WTC11 (cell line): ENCODE data around the gene CROCC2. TPM values are rescaled to one million over a fixed set of nuclear protein-coding genes. Genes with fewer than 3 reads are reported as not detected.

Source experiments
- ATAC-seq: fragments of 200-7000 bp; cut with Tn5 transposase; 2 replicates; pipeline ENCODE4 v1.10.0; 2021; ENCODE audit warnings: mild to moderate bottlenecking, moderate library complexity
- CTCF ChIA-PET: fragments of 300-600 bp; sonication (Branson Sonifier 250); formaldehyde crosslinking; loops from one replicate; lab custom pipeline; 2021; ENCODE audit warnings: antibody characterized with exemption; lab: Charles Lee
- POLR2A ChIA-PET: fragments of 350-600 bp; sonication (Branson Sonifier 250); formaldehyde crosslinking; loops from one replicate; lab custom pipeline; 2021; ENCODE audit warnings: antibody characterized with exemption; lab: Charles Lee
- DNase-seq: peaks from one replicate; pipeline ENCODE4 v3.0.0; 2021; ENCODE audit warnings: low spot score
- H3K27ac Mint-ChIP-seq: 2 replicates; pipeline ENCODE4 v1.8.0; 2021; ENCODE audit warnings: mixed read lengths
- H3K27me3 Mint-ChIP-seq: 2 replicates; pipeline ENCODE4 v1.8.0; 2021; ENCODE audit warnings: low read depth, mild to moderate bottlenecking, moderate library complexity, mixed read lengths
- H3K36me3 Mint-ChIP-seq: 2 replicates; pipeline ENCODE4 v1.8.0; 2021; ENCODE audit warnings: mixed read lengths
- H3K4me1 Mint-ChIP-seq: 2 replicates; pipeline ENCODE4 v1.8.0; 2022; ENCODE audit warnings: mixed read lengths
- H3K4me3 Mint-ChIP-seq: 2 replicates; pipeline ENCODE4 v1.8.0; 2021; ENCODE audit warnings: mild to moderate bottlenecking, moderate library complexity, mixed read lengths
- H3K9me3 Mint-ChIP-seq: 2 replicates; pipeline ENCODE4 v1.8.0; 2021; ENCODE audit warnings: mixed read lengths
- ETV6 ChIP-seq: sonication (generic); formaldehyde crosslinking; IDR thresholded peaks from 2 replicates; pipeline ENCODE4 v1.8.1; 2022; ENCODE audit warnings: mild to moderate bottlenecking, missing genetic modification reagents
- HMGA2 ChIP-seq: fragments of 250-450 bp; sonication (Bioruptor Pico); IDR thresholded peaks from 2 replicates; pipeline ENCODE4 v1.4.0; 2021; ENCODE audit warnings: mild to moderate bottlenecking, moderate library complexity
- SP1 ChIP-seq: sonication (generic); formaldehyde crosslinking; conservative IDR thresholded peaks from 2 replicates; pipeline ENCODE4 v1.8.1; 2022; ENCODE audit warnings: missing genetic modification reagents
- TP53 ChIP-seq: sonication (generic); formaldehyde crosslinking; IDR thresholded peaks from 2 replicates; pipeline ENCODE4 v1.8.1; 2023; ENCODE audit warnings: mild to moderate bottlenecking, missing genetic modification reagents
- total RNA-seq: library from RNA; stranded (reverse); gene quantifications from 3 replicates; pipeline ENCODE4 v1.2.3, GENCODE V29; 2021
- TF ChIP-seq, protein P1 (sequence below): sonication (generic); formaldehyde crosslinking; IDR thresholded peaks from 2 replicates; pipeline ENCODE4 v1.8.0; 2022; ENCODE audit warnings: missing genetic modification reagents
- TF ChIP-seq, protein P2 (sequence below): sonication (generic); formaldehyde crosslinking; IDR thresholded peaks from 2 replicates; pipeline ENCODE4 v1.8.1; 2023; ENCODE audit warnings: mild to moderate bottlenecking, missing genetic modification reagents, borderline replicate concordance
- TF ChIP-seq, protein P3 (sequence below): fragments of 250-450 bp; sonication (Bioruptor Pico); IDR thresholded peaks from 2 replicates; pipeline ENCODE4 v1.8.0; 2021; ENCODE audit warnings: mild to moderate bottlenecking
- TF ChIP-seq, protein P4 (sequence below): sonication (generic); formaldehyde crosslinking; IDR thresholded peaks from 2 replicates; pipeline ENCODE4 v1.8.0; 2022; ENCODE audit warnings: mild to moderate bottlenecking, missing genetic modification reagents
- TF ChIP-seq, protein P5 (sequence below): sonication (generic); formaldehyde crosslinking; IDR thresholded peaks from 2 replicates; pipeline ENCODE4 v1.8.1; 2023; ENCODE audit warnings: mild to moderate bottlenecking, missing genetic modification reagents
- TF ChIP-seq, protein P6 (sequence below): sonication (generic); formaldehyde crosslinking; conservative IDR thresholded peaks from 2 replicates; pipeline ENCODE4 v1.8.1; 2023; ENCODE audit warnings: mild to moderate bottlenecking, low read depth, missing genetic modification reagents, moderate library complexity
- TF ChIP-seq, protein P7 (sequence below): sonication (generic); formaldehyde crosslinking; IDR thresholded peaks from 2 replicates; pipeline ENCODE4 v1.8.1; 2022; ENCODE audit warnings: mild to moderate bottlenecking, missing genetic modification reagents, moderate library complexity, borderline replicate concordance
- TF ChIP-seq, protein P8 (sequence below): fragments of 250-450 bp; sonication (Bioruptor Pico); IDR thresholded peaks from 2 replicates; pipeline ENCODE4 v1.9.0; 2021; ENCODE audit warnings: mild to moderate bottlenecking, borderline replicate concordance

Gene CROCC2
- total RNA-seq, 1 experiment from 2014 or later, result not detected

DNA sequence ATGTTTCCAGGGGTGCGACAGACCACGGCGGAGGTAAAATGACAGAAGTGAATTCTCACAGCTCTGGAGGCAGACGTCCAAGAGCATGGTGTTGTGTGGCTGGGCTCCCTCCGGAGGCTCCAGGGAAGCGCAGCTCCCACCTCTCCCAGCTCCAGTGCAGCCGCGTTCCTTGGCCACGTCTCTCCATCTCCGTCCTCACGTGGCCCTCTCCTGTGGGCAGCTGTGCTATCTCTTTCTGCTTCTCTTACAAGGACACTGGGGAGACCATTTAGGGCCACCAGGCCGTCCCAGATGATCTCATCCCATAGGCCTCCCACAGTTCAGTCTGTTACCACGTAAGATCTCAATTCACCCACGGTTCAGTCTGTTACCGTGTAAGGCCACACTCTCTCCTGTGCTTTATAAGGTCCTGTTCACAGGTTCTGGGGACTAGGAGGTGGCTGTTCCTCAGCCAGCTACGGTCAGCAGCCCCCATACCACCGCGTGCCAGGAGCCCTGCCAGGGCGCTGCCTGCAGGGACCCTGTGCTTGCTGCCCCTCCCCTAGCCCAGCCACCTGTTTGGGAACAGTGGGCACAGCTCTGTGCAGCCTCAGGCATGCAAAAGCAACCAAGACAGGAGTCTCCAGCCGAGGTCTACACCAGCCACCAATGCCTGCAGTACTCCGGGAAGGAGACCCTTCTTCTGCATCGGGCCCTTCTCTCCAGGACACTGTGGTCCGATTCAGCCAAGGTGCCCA lies 7.2 kb upstream of the CROCC2 start:
- Mint-ChIP-seq H3K27me3 (no peaks in the 10 kb centered on the region), H3K36me3 (peaks cover 3% of the 10 kb centered on the region), H3K4me1 (no peaks in the 10 kb centered on the region), H3K9me3 (peaks cover 11% of the 10 kb centered on the region), H3K27ac (no peak overlapping the region), H3K4me3 (no peak overlapping the region)
- no peak for DNase-seq
- POLR2A ChIA-PET, result no interaction called here
- no peak for ATAC-seq
- no peak for TF ChIP-seq TP53 (CRISPR knock-in tag)
- TF ChIP-seq, protein P1, sequence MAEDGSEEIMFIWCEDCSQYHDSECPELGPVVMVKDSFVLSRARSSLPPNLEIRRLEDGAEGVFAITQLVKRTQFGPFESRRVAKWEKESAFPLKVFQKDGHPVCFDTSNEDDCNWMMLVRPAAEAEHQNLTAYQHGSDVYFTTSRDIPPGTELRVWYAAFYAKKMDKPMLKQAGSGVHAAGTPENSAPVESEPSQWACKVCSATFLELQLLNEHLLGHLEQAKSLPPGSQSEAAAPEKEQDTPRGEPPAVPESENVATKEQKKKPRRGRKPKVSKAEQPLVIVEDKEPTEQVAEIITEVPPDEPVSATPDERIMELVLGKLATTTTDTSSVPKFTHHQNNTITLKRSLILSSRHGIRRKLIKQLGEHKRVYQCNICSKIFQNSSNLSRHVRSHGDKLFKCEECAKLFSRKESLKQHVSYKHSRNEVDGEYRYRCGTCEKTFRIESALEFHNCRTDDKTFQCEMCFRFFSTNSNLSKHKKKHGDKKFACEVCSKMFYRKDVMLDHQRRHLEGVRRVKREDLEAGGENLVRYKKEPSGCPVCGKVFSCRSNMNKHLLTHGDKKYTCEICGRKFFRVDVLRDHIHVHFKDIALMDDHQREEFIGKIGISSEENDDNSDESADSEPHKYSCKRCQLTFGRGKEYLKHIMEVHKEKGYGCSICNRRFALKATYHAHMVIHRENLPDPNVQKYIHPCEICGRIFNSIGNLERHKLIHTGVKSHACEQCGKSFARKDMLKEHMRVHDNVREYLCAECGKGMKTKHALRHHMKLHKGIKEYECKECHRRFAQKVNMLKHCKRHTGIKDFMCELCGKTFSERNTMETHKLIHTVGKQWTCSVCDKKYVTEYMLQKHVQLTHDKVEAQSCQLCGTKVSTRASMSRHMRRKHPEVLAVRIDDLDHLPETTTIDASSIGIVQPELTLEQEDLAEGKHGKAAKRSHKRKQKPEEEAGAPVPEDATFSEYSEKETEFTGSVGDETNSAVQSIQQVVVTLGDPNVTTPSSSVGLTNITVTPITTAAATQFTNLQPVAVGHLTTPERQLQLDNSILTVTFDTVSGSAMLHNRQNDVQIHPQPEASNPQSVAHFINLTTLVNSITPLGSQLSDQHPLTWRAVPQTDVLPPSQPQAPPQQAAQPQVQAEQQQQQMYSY (CRISPR knock-in tag), result no peak
- no peak for TF ChIP-seq ETV6
- TF ChIP-seq, protein P2, sequence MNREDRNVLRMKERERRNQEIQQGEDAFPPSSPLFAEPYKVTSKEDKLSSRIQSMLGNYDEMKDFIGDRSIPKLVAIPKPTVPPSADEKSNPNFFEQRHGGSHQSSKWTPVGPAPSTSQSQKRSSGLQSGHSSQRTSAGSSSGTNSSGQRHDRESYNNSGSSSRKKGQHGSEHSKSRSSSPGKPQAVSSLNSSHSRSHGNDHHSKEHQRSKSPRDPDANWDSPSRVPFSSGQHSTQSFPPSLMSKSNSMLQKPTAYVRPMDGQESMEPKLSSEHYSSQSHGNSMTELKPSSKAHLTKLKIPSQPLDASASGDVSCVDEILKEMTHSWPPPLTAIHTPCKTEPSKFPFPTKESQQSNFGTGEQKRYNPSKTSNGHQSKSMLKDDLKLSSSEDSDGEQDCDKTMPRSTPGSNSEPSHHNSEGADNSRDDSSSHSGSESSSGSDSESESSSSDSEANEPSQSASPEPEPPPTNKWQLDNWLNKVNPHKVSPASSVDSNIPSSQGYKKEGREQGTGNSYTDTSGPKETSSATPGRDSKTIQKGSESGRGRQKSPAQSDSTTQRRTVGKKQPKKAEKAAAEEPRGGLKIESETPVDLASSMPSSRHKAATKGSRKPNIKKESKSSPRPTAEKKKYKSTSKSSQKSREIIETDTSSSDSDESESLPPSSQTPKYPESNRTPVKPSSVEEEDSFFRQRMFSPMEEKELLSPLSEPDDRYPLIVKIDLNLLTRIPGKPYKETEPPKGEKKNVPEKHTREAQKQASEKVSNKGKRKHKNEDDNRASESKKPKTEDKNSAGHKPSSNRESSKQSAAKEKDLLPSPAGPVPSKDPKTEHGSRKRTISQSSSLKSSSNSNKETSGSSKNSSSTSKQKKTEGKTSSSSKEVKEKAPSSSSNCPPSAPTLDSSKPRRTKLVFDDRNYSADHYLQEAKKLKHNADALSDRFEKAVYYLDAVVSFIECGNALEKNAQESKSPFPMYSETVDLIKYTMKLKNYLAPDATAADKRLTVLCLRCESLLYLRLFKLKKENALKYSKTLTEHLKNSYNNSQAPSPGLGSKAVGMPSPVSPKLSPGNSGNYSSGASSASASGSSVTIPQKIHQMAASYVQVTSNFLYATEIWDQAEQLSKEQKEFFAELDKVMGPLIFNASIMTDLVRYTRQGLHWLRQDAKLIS (CRISPR knock-in tag), result no peak
- no peak for TF ChIP-seq HMGA2 (CRISPR knock-in tag)
- CTCF ChIA-PET, result interaction anchor here (3.0 to 3.7 kb wide), 2 partner anchors 16 to 48 kb away, joined by 11 to 25 read pairs; no protein-coding TSS in a partner anchor

DNA sequence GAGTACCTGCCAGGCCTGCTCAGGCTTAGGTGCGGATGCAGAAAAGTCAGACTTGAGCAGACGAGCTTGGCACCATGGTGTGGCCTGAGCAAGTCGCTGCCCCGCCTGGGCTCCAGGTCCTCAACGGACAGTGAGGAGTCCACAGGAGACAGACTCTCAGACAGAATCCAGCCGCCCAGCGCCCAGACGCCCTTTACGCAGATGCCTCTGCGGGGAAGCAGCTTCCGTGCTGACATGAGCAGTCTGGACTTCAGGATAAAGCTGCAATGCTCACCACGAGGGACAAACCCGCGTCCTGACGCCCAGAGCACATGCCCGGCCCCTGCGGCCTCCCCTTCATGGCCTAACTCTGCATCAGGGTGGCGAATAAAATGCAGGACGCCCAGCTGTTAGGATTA lies 6.7 kb upstream of the CROCC2 start:
- no peaks in the 10 kb centered on the region for H3K4me1 Mint-ChIP-seq
- H3K36me3 Mint-ChIP-seq, result peaks cover 3% of the 10 kb centered on the region
- no peak overlapping the region for H3K27ac Mint-ChIP-seq
- POLR2A ChIA-PET, result no interaction called here
- ATAC-seq (no peak), DNase-seq (no peak)
- CTCF ChIA-PET, result interaction anchor here (1.1 to 1.8 kb wide), 2 partner anchors 15 to 48 kb away, joined by 3 to 8 read pairs; no protein-coding TSS in a partner anchor
- H3K27me3 Mint-ChIP-seq, result no peaks in the 10 kb centered on the region
- no peak overlapping the region for H3K4me3 Mint-ChIP-seq
- H3K9me3 Mint-ChIP-seq, result peaks cover 11% of the 10 kb centered on the region
- TF ChIP-seq SP1 (CRISPR knock-in tag), result no peak
- no peak for TF ChIP-seq HMGA2 (CRISPR knock-in tag)
- TF ChIP-seq, protein P3, sequence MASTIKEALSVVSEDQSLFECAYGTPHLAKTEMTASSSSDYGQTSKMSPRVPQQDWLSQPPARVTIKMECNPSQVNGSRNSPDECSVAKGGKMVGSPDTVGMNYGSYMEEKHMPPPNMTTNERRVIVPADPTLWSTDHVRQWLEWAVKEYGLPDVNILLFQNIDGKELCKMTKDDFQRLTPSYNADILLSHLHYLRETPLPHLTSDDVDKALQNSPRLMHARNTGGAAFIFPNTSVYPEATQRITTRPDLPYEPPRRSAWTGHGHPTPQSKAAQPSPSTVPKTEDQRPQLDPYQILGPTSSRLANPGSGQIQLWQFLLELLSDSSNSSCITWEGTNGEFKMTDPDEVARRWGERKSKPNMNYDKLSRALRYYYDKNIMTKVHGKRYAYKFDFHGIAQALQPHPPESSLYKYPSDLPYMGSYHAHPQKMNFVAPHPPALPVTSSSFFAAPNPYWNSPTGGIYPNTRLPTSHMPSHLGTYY (CRISPR knock-in tag), result no peak
- TF ChIP-seq, protein P4, sequence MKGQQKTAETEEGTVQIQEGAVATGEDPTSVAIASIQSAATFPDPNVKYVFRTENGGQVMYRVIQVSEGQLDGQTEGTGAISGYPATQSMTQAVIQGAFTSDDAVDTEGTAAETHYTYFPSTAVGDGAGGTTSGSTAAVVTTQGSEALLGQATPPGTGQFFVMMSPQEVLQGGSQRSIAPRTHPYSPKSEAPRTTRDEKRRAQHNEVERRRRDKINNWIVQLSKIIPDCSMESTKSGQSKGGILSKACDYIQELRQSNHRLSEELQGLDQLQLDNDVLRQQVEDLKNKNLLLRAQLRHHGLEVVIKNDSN, result no peak
- TF ChIP-seq, protein P5, sequence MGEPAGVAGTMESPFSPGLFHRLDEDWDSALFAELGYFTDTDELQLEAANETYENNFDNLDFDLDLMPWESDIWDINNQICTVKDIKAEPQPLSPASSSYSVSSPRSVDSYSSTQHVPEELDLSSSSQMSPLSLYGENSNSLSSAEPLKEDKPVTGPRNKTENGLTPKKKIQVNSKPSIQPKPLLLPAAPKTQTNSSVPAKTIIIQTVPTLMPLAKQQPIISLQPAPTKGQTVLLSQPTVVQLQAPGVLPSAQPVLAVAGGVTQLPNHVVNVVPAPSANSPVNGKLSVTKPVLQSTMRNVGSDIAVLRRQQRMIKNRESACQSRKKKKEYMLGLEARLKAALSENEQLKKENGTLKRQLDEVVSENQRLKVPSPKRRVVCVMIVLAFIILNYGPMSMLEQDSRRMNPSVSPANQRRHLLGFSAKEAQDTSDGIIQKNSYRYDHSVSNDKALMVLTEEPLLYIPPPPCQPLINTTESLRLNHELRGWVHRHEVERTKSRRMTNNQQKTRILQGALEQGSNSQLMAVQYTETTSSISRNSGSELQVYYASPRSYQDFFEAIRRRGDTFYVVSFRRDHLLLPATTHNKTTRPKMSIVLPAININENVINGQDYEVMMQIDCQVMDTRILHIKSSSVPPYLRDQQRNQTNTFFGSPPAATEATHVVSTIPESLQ, result no peak
- TF ChIP-seq, protein P6, sequence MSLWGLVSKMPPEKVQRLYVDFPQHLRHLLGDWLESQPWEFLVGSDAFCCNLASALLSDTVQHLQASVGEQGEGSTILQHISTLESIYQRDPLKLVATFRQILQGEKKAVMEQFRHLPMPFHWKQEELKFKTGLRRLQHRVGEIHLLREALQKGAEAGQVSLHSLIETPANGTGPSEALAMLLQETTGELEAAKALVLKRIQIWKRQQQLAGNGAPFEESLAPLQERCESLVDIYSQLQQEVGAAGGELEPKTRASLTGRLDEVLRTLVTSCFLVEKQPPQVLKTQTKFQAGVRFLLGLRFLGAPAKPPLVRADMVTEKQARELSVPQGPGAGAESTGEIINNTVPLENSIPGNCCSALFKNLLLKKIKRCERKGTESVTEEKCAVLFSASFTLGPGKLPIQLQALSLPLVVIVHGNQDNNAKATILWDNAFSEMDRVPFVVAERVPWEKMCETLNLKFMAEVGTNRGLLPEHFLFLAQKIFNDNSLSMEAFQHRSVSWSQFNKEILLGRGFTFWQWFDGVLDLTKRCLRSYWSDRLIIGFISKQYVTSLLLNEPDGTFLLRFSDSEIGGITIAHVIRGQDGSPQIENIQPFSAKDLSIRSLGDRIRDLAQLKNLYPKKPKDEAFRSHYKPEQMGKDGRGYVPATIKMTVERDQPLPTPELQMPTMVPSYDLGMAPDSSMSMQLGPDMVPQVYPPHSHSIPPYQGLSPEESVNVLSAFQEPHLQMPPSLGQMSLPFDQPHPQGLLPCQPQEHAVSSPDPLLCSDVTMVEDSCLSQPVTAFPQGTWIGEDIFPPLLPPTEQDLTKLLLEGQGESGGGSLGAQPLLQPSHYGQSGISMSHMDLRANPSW (CRISPR knock-in tag), result no peak
- TF ChIP-seq, protein P7, sequence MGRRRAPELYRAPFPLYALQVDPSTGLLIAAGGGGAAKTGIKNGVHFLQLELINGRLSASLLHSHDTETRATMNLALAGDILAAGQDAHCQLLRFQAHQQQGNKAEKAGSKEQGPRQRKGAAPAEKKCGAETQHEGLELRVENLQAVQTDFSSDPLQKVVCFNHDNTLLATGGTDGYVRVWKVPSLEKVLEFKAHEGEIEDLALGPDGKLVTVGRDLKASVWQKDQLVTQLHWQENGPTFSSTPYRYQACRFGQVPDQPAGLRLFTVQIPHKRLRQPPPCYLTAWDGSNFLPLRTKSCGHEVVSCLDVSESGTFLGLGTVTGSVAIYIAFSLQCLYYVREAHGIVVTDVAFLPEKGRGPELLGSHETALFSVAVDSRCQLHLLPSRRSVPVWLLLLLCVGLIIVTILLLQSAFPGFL, result no peak
- TF ChIP-seq, protein P8, sequence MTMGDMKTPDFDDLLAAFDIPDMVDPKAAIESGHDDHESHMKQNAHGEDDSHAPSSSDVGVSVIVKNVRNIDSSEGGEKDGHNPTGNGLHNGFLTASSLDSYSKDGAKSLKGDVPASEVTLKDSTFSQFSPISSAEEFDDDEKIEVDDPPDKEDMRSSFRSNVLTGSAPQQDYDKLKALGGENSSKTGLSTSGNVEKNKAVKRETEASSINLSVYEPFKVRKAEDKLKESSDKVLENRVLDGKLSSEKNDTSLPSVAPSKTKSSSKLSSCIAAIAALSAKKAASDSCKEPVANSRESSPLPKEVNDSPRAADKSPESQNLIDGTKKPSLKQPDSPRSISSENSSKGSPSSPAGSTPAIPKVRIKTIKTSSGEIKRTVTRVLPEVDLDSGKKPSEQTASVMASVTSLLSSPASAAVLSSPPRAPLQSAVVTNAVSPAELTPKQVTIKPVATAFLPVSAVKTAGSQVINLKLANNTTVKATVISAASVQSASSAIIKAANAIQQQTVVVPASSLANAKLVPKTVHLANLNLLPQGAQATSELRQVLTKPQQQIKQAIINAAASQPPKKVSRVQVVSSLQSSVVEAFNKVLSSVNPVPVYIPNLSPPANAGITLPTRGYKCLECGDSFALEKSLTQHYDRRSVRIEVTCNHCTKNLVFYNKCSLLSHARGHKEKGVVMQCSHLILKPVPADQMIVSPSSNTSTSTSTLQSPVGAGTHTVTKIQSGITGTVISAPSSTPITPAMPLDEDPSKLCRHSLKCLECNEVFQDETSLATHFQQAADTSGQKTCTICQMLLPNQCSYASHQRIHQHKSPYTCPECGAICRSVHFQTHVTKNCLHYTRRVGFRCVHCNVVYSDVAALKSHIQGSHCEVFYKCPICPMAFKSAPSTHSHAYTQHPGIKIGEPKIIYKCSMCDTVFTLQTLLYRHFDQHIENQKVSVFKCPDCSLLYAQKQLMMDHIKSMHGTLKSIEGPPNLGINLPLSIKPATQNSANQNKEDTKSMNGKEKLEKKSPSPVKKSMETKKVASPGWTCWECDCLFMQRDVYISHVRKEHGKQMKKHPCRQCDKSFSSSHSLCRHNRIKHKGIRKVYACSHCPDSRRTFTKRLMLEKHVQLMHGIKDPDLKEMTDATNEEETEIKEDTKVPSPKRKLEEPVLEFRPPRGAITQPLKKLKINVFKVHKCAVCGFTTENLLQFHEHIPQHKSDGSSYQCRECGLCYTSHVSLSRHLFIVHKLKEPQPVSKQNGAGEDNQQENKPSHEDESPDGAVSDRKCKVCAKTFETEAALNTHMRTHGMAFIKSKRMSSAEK, result no peak
